ENCODE data around the gene SLIT3. TPM values are rescaled to one million over a fixed set of nuclear protein-coding genes. Genes with fewer than 3 reads are reported as not detected.

The SLIT3 gene
- total RNA-seq, 4 donors from 2014 or later: 0.72 to 37.4 (median 5.3) TPM

DNA sequence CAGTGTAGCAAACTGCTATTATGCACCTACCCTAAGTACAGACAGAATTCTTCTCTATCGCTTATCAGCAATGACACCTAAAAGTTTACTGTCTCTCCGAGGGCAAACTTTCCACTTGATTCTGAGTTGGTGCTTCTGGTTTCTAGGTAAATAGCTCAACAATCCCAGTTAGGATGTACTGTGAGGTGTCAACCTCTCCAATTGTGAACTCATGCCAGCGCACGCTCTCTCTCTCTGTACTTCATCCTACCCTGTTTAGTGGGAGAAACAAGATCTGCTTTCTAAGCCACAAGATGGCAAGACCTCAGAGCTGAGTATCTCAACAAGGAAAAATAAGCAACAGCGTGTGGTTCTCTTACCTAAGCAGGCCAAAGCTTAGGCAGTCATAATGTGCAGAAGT is 335.3 kb downstream of the SLIT3 start:
- TF ChIP-seq POLR2A (IDR thresholded peaks at IDR 0.05): no peak
- TF ChIP-seq, protein P1, sequence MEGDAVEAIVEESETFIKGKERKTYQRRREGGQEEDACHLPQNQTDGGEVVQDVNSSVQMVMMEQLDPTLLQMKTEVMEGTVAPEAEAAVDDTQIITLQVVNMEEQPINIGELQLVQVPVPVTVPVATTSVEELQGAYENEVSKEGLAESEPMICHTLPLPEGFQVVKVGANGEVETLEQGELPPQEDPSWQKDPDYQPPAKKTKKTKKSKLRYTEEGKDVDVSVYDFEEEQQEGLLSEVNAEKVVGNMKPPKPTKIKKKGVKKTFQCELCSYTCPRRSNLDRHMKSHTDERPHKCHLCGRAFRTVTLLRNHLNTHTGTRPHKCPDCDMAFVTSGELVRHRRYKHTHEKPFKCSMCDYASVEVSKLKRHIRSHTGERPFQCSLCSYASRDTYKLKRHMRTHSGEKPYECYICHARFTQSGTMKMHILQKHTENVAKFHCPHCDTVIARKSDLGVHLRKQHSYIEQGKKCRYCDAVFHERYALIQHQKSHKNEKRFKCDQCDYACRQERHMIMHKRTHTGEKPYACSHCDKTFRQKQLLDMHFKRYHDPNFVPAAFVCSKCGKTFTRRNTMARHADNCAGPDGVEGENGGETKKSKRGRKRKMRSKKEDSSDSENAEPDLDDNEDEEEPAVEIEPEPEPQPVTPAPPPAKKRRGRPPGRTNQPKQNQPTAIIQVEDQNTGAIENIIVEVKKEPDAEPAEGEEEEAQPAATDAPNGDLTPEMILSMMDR (IDR thresholded peaks at IDR 0.05): no peak
- DNase-seq: no peak
- no peaks in the 10 kb centered on the region for H3K4me1 ChIP-seq
- H3K9me3 ChIP-seq: no peaks in the 10 kb centered on the region
- no peaks in the 10 kb centered on the region for H3K36me3 ChIP-seq
- no peak overlapping the region for H3K4me3 ChIP-seq
- intact Hi-C loops (cut with DNase I): no loop called here
- WGBS, 2 donors: 89 to 91% methylated on average over 4 of the region's 5 CpGs
- H3K27ac ChIP-seq: no peak overlapping the region
- H3K27me3 ChIP-seq: peaks cover 0 to 13% (median 0%) of the 10 kb centered on the region in 4 donors

DNA sequence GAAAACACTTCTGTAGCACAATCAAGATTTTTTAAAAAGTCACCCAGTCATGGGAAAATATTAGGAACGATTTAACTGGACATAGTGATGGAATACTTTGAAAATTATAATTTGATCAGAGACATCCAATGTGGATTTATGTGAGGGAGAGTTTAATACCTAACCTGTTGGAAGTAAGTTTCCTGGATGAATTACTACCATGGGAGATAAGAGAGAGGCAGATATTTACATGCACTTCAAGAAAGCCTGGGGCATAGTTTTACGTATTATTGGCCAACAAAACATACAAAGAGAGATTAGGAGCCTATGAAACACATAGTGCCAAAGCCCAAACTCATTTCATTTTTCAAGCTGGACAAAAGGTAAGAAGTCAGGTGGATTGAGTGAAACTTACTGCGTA is 336.8 kb downstream of the SLIT3 start:
- 36 to 61% methylated on average over 3 of the region's 3 CpGs for WGBS, 2 donors
- H3K4me3 ChIP-seq: no peak overlapping the region
- H3K27ac ChIP-seq: no peak overlapping the region
- H3K27me3 ChIP-seq: peaks cover 0 to 10% (median 0%) of the 10 kb centered on the region in 4 donors
- no peaks in the 10 kb centered on the region for H3K4me1 ChIP-seq
- intact Hi-C loops (cut with DNase I): no loop called here
- no peak for TF ChIP-seq POLR2A (IDR thresholded peaks at IDR 0.05)
- TF ChIP-seq, protein P1 (IDR thresholded peaks at IDR 0.05): no peak
- no peaks in the 10 kb centered on the region for H3K36me3 ChIP-seq
- no peaks in the 10 kb centered on the region for H3K9me3 ChIP-seq
- no peak for DNase-seq

DNA sequence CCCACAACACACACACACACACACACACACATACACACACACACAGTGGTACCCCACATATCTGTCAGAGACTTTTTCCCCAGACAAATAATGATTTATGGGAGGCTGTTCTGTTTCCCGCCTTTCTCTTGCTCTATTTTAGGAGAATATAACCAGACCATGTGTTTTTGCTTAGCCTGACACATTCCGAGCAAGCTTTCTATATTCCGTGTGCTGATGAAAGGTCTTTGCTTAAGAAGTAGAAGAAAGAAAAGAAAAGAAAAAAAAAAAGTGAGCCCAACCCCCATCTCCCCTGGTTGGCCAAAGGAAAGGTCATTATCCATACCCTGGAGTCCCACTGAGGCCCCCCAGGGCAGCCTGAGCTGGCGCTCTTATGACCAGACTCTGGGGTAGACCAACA is 338.6 kb downstream of the SLIT3 start:
- Histone ChIP-seq H3K4me3 (no peak overlapping the region), H3K27ac (no peak overlapping the region), H3K4me1 (no peaks in the 10 kb centered on the region), H3K9me3 (no peaks in the 10 kb centered on the region), H3K36me3 (no peaks in the 10 kb centered on the region), H3K27me3 (no peaks in the 10 kb centered on the region)
- intact Hi-C loops (cut with DNase I): no loop called here
- WGBS, 2 donors: 65 to 92% methylated on average over 3 to 4 of the region's 4 CpGs
- no peak for TF ChIP-seq POLR2A (IDR thresholded peaks at IDR 0.05)
- TF ChIP-seq, protein P1 (IDR thresholded peaks at IDR 0.05): no peak
- DNase-seq: no peak

DNA sequence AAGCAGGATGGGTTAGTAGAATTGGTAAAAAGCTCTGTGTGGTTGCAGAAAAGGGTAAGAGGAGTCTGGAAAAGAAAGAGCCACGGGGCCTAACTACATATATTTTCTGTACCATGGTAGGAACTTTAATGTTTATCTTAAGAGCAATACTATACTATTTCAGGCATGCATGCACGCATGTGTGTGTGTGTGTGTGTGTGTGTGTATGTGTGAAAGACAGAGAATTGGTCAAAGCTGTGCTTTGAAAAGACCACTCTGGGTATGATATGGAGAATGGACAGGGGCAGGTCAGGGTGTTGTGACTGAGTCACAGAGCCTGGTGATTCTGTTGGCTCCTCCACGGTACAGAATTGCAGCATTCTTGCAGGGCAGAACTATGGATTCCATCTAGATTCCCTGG is 339.3 kb downstream of the SLIT3 start:
- no peak for DNase-seq
- intact Hi-C loops (cut with DNase I): no loop called here
- no peak overlapping the region for H3K4me3 ChIP-seq
- 71 to 84% methylated on average over 3 of the region's 3 CpGs for WGBS, 2 donors
- H3K4me1 ChIP-seq: no peaks in the 10 kb centered on the region
- no peaks in the 10 kb centered on the region for H3K9me3 ChIP-seq
- H3K27ac ChIP-seq: no peak overlapping the region
- no peaks in the 10 kb centered on the region for H3K27me3 ChIP-seq
- no peaks in the 10 kb centered on the region for H3K36me3 ChIP-seq
- no peak for TF ChIP-seq POLR2A (IDR thresholded peaks at IDR 0.05)
- TF ChIP-seq, protein P1 (IDR thresholded peaks at IDR 0.05): no peak

DNA sequence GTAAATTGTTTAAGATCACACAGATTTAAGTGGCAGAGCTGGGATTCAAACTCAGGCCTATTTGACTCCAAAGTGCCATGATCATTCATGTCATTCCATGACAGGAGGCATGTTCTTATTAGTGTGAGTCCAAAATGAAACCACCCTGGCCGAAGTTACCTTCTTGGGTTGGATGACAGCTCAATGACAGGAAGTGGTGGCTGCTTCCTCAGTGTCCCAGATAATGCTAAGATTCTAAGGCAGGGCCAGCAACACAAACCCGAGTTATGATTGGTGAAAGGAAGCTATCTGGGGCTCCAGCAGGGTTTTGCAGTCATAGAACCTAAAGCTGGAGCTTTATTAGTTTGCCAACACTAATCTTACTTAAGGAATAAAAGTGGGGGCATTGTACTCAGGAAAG is 340.4 kb downstream of the SLIT3 start:
- 52 to 61% methylated on average over 2 of the region's 2 CpGs for WGBS, 2 donors
- no peaks in the 10 kb centered on the region for H3K9me3 ChIP-seq
- H3K4me1 ChIP-seq: no peaks in the 10 kb centered on the region
- intact Hi-C loops (cut with DNase I): no loop called here
- H3K36me3 ChIP-seq: no peaks in the 10 kb centered on the region
- no peaks in the 10 kb centered on the region for H3K27me3 ChIP-seq
- no peak overlapping the region for H3K4me3 ChIP-seq
- H3K27ac ChIP-seq: no peak overlapping the region
- DNase-seq: no peak
- TF ChIP-seq, protein P1 (IDR thresholded peaks at IDR 0.05): no peak
- TF ChIP-seq POLR2A (IDR thresholded peaks at IDR 0.05): no peak
